Suprapubic skin (tissue), 4 donors: ENCODE data around the gene TMEM86B. TPM values are rescaled to one million over a fixed set of nuclear protein-coding genes. Genes with fewer than 3 reads are reported as not detected.
A peak's percentile ranks its signal among the peaks of the same experiment; 100 is the strongest.

ENCODE experiments used
- DNase-seq, 2 donors: peaks; one replicate each; pipeline ENCODE4 v3.0.0-alpha.2; 2019; ENCODE audit warnings: low spot score in 2 of 2
- H3K27ac ChIP-seq: fragments of 200-600 bp; sonication (generic); one replicate; pipeline ENCODE4 v1.5.1; 2019
- H3K27me3 ChIP-seq: fragments of 200-600 bp; sonication (generic); one replicate; pipeline ENCODE4 v1.5.1; 2019
- H3K36me3 ChIP-seq: fragments of 200-600 bp; sonication (generic); one replicate; pipeline ENCODE4 v1.5.1; 2019
- H3K4me1 ChIP-seq: fragments of 200-600 bp; sonication (generic); one replicate; pipeline ENCODE4 v1.5.1; 2019
- H3K4me3 ChIP-seq: fragments of 200-600 bp; sonication (generic); one replicate; pipeline ENCODE4 v1.5.1; 2019; ENCODE audit warnings: mild to moderate bottlenecking
- H3K9me3 ChIP-seq: fragments of 200-600 bp; sonication (generic); one replicate; pipeline ENCODE4 v1.5.1; 2019
- CTCF ChIP-seq, 2 donors: fragments of 200-600 bp in 1 of 2; fragments of 450-650 bp in 1 of 2; sonication (generic) in 1 of 2; IDR thresholded peaks; one replicate each; pipeline ENCODE4 v1.5.1; 2016 to 2019; ENCODE audit warnings: antibody characterized with exemption in 2 of 2, mild to moderate bottlenecking in 1 of 2, moderate library complexity in 1 of 2
- EP300 ChIP-seq: sonication (generic); formaldehyde crosslinking; IDR thresholded peaks from one replicate; pipeline ENCODE4 v1.6.1; 2017; ENCODE audit warnings: antibody characterized with exemption
- POLR2A ChIP-seq, 2 donors: fragments of 450-650 bp; IDR thresholded peaks; one replicate each; pipeline ENCODE4 v1.6.1; 2017; ENCODE audit warnings: antibody characterized with exemption in 2 of 2, mild to moderate bottlenecking in 2 of 2, moderate library complexity in 2 of 2
- POLR2AphosphoS5 ChIP-seq, 3 donors: sonication (generic); formaldehyde crosslinking; IDR thresholded peaks; one replicate each; pipeline ENCODE4 v1.6.1; 2017; ENCODE audit warnings: antibody characterized with exemption in 3 of 3
- WGBS: methylation state at CpG from one replicate; pipeline ENCODE4 v1.1.5; 2018; 5-methylcytosine and 5-hydroxymethylcytosine counted together
- total RNA-seq, 4 donors: library from RNA; depleted of rRNA; stranded (reverse); fragments of >200 nt; gene quantifications; one replicate each; pipeline ENCODE4 v1.1.0, GENCODE V29; 2016

The TMEM86B gene
- total RNA-seq, 4 donors from 2014 or later = 2.0 to 9.4 (median 4.2) TPM

DNA sequence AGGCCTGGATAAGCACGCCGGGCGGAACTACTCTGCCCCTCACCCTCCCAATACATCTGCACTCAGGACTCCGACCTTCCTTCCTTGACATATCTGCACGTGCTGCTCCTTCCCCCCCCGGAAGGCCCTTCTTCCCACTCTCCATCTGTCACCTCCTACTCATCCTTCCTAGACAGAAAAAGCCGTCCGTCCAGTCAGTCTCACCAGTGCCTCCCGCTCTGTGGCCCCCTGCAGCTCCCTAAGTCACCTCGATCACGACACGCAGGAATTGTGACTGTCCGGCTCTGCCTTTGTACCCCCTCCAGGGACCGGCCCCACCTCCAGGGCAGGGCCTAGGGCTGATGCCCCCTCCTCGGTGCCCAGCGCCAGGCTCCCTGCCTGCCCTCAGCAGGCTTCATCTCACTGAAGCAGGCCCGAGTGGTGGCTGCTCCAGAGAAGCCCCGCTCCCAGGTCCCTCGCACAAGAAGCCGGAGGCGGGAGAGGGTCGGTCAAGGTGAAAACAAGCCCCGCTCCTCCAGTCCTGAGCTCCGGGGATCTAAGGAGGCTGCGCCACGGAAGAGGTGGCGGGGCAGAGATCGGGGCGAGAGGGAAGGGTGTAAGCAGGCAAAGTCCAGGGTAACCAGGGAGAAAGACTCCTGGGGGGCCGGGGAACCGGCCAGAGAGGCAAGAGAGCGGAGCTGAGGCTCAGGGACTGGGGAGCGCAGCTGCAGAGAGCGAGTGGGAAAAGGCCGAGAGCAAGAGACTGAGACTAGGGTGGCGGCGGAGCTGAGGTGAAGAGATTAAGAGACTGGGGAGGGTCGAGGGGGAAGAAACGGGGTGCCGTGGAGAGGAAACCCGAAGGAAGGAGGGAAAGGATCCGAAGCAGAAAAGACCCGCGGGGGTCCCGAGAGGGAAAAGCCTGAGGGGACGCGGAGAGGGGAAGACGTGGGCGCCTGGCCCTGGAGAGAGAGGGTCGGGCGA lies 29.2 kb upstream of the TMEM86B start:
- H3K4me3 ChIP-seq = peak overlapping the region; percentile 96
- WGBS = 4% methylated on average over 51 of the region's 51 CpGs
- DNase-seq = peak in 1 of 2 donors; percentile 76
- peaks cover 53% of the 10 kb centered on the region for H3K4me1 ChIP-seq
- no peaks in the 10 kb centered on the region for H3K9me3 ChIP-seq
- H3K27me3 ChIP-seq = no peaks in the 10 kb centered on the region
- H3K36me3 ChIP-seq = peaks cover 3% of the 10 kb centered on the region
- H3K27ac ChIP-seq = peak overlapping the region; percentile 88
- TF ChIP-seq POLR2AphosphoS5 (IDR thresholded peaks at IDR 0.05) = no peak
- TF ChIP-seq POLR2A (IDR thresholded peaks at IDR 0.05) = no peak
- no peak for TF ChIP-seq CTCF (IDR thresholded peaks at IDR 0.05)
- TF ChIP-seq EP300 = no peak

DNA sequence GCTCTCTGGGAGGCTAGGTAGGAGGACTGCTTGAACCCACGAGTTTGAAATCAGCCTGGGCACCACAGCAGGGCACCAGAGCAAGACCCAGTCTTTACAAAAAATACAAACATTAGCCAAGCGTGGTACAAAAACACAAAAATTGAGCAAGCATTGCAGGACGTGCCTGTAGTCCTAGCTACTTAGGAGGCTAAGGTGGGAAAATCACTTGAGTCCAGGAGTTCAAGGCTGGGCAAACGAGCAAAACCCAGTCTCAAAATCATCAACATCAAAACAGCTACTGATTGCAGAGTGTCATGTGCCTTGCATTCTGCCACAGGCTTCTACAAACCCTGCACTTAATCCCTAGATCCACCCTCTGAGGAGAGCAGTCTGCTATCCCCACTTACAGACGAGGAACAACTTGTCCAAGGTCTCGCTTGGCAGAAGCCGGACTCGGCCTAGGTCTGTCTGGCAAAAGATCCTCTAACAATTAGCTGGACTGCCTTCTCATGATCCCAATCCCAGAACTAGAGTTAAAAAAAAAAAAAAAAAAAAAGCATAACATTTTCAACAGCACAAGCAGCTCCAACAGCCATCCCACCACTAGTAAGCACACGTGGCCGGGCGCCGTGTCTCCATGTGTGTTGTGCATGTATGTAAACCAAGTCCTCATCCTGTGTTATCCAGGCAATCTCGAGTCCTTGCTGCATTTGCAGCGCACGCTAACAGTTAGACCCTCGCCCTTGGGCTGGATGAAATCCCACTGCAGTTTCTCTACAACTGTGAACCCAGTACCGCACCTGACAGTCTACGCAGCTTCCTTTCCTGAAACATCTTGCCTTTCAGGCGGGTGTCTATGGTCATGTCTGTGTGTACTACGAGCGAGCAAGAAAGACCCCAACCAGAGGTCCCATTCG lies 28.2 kb upstream of the TMEM86B start:
- Histone ChIP-seq H3K27me3 (no peaks in the 10 kb centered on the region), H3K4me3 (peak overlapping the region; percentile 96), H3K9me3 (no peaks in the 10 kb centered on the region), H3K36me3 (no peaks in the 10 kb centered on the region), H3K4me1 (peaks cover 62% of the 10 kb centered on the region), H3K27ac (no peak overlapping the region)
- TF ChIP-seq POLR2A (IDR thresholded peaks at IDR 0.05) (no peak), POLR2AphosphoS5 (IDR thresholded peaks at IDR 0.05) (no peak), EP300 (no peak), CTCF (IDR thresholded peaks at IDR 0.05) (no peak)
- DNase-seq = no peak
- 37% methylated on average over 22 of the region's 22 CpGs for WGBS

- peak overlapping the region; percentile 24 for H3K27ac ChIP-seq
- TF ChIP-seq EP300 = no peak
- no peak for TF ChIP-seq POLR2AphosphoS5 (IDR thresholded peaks at IDR 0.05)
- no peak for TF ChIP-seq POLR2A (IDR thresholded peaks at IDR 0.05)
- peak in 1 of 2 donors; percentile 59 for DNase-seq
- H3K4me1 ChIP-seq = peaks cover 72% of the 10 kb centered on the region
- H3K4me3 ChIP-seq = peak overlapping the region; percentile 96
- H3K27me3 ChIP-seq = no peaks in the 10 kb centered on the region
- WGBS = 55% methylated on average over 17 of the region's 17 CpGs
- no peaks in the 10 kb centered on the region for H3K36me3 ChIP-seq
- H3K9me3 ChIP-seq = no peaks in the 10 kb centered on the region
Observed at GRCh38 chr19:55255618-55256423, 27.3 kb upstream of the TMEM86B start.

GRCh38 chr19:55254625-55254977 lies 26.0 kb upstream of the TMEM86B start:
- Histone ChIP-seq H3K9me3 (no peaks in the 10 kb centered on the region), H3K27ac (peak overlapping the region; percentile 49), H3K27me3 (no peaks in the 10 kb centered on the region), H3K4me1 (peaks cover 71% of the 10 kb centered on the region), H3K36me3 (no peaks in the 10 kb centered on the region), H3K4me3 (peak overlapping the region; percentile 39)
- 74% methylated on average over 4 of the region's 6 CpGs for WGBS
- TF ChIP-seq CTCF (IDR thresholded peaks at IDR 0.05) (no peak), POLR2AphosphoS5 (IDR thresholded peaks at IDR 0.05) (no peak)
- no peak for DNase-seq
